GM19043 (cell line): ENCODE data around the gene STK32B.
"Not testable (repeated sequence)": the region's sequence is repeated elsewhere in the genome, so short reads cannot be mapped to it uniquely, and the experiment has no call there.

Source experiments
- ATAC-seq: cut with Tn5 transposase; IDR thresholded peaks from one replicate; pipeline ENCODE4 v1.9.1; 2021; ENCODE audit warnings: low read depth; ENCODE audit not compliant: unreplicated experiment

Gene STK32B

DNA sequence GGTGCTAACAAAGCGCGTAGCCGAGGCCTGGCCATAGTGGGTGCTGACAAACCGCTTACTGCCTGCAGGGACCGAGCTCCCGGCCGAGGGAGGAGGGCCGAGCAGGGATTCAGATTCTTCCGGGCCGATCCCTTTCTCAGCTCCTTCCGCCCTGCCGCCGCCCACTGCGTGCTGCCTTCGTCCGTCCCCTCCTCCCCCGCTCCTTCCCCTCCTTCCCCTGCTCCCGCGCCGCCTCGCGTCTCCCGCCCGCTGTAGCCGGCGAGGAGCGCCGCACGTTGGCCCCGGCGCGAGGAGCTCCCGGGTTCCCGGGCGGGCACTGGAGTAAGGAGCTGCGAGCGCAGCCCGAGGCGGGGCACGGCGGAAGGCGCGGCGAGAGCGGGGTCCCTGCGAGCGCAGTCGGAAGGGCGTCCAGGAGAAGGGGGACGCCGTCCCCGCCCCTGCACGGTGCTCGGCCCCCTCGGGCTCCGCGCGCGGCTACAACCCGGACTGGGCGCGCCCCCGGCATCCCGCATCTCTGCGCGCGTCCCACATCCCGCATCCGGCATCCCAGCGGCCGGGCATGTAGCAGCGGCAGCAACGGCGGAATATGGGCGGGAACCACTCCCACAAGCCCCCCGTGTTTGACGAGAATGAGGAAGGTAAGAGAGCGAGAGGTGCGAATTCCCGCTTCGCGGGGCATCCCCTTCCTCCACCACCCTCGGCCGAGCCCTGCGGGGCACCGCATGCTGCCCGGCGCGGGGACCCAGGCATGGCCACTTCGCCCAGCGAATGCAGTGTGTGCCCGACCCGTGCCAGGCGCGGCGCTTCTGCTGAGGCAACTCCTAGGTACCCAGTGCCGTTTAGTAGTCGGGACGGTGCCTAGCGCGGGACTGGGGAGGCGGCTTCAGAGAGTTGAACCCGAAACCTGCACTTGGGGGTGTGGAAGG is at the start of gene STK32B:
Gene STK32B (plus strand): TSS at position 203 of the 926 bp plus-strand sequence.
- ATAC-seq, result no peak

DNA sequence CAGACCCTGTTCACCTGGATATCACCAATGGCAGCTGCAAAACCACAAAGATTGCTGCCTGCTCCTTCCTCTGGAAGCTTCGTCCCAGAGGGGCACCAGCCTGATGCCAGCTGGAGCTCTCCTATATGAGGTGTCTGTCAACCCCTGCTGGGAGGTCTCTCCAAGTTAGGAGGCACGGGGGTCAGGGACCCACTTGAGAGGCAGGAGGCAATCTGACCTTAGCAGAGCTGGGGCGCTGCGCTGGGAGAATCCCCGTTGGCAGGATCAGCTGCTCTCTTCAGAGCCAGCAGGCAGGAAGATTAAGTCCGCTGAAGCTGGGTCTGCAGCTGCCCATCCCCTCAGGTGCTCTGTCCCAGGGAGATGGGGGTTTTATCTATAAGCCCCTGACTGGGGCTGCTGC is 49.6 kb upstream of the STK32B start:
- ATAC-seq, result not testable (repeated sequence)

DNA sequence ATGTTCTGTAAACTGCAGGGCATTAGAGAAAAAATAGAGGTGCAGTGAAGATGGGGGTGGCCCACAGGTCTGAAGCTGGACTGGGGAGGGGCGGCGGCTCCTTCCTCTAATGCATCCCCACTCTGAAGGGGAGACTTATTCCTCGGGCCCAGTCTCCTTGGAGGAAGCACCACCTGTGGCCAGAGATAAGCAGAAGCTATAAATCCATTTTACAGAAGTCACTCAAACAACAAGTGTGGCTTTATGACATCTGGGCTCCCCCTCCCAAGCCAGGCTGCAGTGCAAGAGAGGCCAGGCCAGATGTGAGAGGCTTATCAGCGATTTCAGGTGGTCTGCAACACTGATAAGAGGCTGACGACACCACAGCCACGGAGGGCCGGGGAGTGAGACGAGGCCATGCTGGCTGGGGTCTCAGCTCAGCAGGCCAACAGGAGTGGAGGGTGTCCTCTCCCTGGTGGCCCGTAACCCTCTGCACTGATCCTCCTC is 47.9 kb upstream of the STK32B start:
- no peak for ATAC-seq

DNA sequence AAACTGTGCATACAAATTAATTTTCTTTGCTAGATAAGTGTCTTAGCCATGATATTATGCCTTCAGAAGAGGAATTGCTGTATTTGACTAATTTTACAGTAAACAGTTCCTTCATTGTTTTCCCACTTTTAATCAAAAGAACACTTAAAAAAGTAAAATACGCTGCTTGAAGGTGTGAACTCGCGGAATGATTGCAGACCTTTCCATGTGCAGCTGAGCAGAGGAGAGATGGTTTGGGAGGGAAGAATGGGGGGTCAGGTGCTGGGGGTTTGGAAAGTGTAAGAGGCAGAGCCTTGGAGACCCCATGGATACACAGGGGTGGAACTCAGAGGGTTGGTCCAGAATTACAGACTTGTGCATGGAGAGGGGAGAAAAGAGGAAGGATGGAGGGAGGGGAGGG is 47.4 kb upstream of the STK32B start:
- ATAC-seq, result no peak

DNA sequence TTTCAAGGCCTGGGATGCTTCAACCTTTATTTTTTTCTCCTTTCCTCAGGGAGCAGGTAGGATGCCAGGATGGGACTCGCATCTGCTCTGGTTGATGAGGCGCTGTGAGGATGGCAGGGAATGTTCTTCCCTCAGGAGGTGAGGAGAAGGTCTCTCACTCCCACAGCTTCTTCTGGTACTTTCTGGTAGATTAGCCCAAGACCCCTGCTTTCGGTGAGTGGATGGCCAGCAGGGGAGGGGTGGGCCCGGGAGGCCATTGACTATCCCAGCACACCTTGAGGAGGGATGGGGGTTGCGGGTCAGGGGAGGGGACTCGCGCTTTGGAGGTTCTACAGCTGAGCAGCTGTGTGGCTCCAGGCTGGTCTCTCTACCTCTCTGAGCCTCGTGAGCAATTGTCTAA is 46.8 kb upstream of the STK32B start:
- no peak for ATAC-seq

DNA sequence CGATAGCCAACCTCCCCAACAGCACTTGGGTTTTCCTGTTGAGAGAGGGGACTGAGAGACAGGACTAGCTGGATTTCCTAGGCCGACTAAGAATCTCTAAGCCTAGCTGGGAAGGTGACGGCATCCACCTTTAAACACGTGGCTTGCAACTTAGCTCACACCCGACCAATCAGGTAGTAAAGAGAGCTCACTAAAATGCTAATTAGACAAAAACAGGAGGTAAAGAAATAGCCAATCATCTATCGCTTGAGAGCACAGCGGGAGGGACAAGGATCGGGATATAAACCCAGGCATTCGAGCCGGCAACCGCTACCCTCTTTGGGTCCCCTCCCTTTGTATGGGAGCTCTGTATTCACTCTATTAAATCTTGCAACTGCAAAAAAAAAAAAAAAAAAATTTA is 44.3 kb upstream of the STK32B start:
- ATAC-seq, result not testable (repeated sequence)

DNA sequence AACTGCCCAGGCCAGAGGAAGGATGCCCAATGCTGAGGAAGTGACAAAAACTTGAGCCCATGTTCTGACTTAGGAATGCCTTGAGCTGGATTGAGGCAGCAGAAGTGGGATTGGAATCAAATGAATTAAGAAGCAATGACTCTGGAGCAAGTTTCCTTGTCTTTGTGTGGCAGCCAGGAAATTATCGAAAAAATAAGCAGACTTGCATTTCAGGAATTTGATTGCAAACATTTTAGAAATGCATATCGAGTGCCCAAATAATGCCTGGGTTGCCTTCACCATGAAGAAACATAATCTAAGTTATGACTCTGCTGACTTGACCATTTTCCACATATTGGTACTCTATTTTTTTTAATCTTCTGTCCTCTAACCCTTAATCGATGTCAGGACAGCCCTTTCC is 41.5 kb upstream of the STK32B start:
- no peak for ATAC-seq

DNA sequence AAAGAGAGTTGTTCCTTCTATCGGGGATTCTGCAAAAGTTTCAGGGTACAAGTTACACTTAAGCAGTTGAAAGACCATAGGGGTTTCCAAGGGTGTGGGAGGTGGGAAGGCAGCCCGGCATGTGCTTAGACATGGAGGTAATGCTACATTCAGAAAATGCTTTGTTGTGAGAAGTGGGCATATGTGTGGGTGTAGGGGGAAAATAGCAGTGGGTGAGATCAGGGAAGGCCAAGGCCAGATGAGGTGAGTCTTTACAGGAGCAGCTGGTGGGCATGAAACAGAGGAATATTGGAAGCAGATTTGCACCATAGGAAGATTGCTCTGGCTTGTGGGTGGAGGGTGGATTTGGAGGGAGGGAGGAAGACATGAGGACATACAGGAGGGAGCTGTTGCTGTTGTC is 40.3 kb upstream of the STK32B start:
- ATAC-seq, result no peak

DNA sequence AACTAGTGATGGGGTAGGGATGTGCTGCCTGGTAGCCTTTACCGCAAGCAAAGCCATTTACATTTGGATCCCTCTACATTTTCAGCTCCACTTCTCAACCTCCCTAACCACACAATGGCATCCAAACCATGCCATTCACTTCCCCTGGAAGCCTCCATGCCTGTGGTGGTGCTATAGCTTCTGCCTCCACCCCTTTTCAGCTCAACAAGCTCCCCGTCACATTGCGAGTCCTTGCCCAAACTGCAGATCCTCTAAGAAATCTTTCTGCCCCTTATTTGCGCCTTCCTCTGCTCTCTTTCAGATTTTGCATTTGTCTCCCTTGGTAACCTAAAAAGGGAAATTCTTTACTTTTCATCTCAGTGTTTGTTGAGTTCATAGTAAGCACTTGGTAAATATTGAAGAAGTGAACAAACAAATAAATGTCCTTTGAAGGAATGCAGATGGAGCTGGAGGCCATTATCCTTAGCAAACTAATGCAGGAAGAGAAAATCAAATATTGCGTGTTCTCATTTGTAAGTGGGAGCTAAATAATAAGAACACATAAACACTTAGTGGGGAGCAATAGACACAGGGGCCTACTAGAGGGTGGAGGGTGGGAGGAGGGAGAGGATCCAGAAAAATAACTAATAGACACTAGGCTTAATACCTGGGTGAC is 38.9 kb upstream of the STK32B start:
- ATAC-seq, result no peak

DNA sequence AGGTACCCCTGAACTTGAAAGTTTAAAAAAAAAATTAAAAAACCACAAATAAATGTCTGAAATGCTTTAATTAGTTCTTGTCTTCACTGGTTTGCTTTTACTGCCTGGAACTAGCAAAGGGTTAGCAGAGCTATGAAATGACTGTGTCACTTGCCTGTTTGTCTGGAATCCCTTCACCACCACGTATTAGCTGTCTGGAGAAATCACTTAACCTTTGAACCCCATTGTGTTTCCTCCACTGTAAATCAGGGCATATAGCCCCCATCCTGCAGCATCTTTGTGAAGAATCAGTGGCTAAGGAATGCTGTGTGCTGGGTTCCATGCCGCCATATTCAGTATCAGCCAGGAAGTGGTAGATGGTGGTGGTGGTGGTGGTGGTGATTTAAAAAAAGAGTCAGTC is 38.3 kb upstream of the STK32B start:
- no peak for ATAC-seq

DNA sequence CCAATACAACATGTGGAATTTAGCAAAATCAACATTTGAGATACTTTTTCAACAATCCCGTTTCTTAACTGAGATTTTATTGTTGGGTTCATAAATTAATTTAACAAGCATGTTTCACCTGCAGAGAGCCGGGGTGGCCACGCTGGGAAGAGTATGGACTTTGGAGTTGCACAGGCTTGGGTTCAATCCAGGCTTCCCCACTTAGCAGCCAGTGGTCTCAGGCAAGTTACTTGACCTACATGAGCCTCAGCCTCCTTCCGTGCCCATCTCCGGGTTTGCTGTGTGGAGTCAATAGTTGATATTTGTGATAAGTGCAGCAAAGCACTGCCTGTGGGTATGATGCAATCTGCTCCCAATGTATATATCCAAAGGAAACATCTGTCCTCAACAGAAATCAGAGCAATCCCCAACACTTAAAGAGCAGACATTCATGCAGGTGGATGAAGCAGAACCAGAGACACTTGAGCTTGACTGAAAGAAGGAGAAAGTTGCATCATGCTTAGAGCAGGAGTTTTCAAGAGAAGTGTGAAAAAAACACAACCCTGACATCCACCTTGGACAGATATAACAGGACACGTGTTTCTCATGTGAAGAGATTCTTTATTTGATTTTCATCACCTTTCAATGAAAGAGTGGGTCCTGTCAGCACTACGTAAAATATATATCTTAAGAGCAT is 37.1 kb upstream of the STK32B start:
- no peak for ATAC-seq

DNA sequence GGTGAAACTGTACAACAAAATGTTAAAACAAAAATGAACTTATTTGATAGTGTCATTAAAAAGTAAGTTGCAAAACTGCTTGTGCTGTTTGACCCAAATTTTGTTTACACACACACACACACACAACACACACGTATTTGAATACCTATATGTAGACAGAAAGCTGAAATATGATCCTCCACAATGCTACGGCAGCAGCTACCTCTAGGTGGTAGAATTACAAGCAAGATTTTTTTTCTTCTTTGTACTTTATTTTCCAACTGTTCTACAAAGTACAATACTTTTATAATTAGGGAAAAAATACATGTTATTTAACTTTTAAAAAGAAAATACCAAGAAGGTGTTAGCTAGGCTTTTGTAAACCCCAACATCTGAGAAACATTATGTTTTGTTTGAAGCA is 33.2 kb upstream of the STK32B start:
- ATAC-seq, result no peak

DNA sequence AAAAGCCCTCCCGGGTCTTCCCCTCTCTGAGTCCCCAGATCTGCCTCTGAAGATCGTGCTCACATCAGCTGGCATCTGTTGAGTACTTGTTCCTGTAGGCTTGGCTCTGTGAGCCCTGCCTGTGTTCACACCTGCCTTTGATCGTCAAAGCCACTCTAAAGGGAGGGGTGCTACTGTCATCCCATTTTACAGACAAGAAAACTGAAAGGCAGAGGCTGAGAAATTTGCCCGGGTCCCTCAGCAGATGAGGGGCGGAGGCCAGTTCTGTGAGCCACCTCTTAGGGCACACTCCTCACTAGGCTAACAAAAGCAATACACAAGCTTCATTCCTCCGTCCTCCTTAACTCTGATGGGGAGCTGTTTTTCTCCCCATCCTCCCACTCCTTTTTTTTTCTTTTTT is 32.7 kb upstream of the STK32B start:
- ATAC-seq, result no peak

DNA sequence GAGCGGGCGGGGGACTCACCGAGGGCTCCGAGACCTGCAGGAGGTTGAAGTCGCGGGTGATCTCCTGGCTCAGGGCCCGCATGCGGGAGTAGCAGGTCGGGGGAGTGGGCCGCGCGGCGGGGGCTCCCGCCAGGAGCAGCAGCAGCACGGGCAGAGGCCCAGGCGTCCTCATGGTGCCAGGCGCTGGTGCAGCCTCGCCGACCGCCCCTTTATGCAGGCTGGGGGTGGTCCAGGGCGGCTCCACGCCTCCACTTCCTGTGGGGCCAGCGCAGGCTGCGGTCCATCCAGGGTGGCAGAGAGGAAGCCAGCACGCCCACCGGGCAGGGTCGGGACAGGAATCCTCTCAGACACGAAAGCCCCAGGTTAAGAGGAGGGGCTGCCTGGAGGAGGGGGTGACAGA is 32.0 kb upstream of the STK32B start, which contains the start of gene CYTL1:
Gene CYTL1 (minus strand): TSS at position 185 of the 400 bp plus-strand sequence. CDS start 13 bp downstream, at position 172.
- ATAC-seq, result no peak

DNA sequence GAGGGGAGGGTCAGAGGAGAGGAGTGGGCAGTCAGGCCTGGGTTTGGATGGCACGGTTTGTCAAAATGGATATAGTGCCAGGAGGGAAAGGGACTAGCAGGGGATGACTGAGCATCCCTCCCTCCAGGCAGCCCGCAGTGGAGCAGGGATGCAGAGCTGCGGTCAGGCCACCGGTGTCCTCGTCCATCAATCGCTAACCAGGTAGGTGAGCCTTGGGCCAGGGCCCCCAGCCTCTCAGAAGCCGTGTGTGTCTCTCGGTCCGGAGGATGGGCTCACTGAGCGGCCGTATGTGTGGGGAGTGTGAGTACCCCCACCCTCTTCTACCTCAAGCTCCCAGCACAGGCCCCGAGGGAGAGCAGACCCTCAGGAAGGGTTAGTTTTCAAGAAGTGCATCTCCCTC is 31.5 kb upstream of the STK32B start:
- ATAC-seq, result no peak

DNA sequence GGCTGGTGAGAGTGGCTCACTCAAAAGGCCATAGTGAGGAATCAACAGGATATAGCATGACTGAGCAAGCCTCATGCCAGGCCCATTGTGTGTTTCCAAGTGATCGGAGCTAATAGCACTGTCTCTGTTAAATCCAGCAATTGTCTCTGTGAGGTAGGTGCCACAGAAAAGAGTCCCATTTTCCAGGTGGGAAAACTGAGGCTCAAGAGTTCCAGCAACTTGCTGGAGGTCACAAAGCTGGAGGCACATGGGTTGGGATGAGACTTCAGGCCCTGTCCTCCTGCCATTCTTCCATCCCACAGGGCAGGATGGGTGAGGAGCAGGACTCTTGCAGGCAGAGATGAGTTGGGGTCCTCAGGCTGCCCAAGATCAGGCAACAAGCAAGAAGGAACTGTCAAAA is 30.9 kb upstream of the STK32B start:
- ATAC-seq, result no peak

DNA sequence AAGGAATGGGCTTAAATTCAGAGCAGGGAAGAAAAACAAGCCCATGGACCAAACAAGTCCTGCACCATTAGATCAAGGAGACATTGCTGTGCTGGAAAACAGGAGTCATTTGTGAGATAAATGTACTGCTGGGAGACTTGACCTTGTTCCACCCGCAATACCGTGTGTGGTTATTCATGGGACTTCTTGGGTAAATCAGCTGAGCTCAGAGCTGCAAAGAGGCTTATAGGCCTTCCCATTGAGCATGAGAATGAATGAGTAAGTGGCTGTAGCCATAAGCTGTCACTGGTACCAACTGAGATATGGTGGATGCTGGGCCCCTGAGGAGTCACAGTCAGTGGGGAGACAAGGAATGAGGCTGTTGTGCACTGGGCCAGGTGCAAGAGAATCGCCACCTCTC is 29.7 kb upstream of the STK32B start:
- ATAC-seq, result no peak

DNA sequence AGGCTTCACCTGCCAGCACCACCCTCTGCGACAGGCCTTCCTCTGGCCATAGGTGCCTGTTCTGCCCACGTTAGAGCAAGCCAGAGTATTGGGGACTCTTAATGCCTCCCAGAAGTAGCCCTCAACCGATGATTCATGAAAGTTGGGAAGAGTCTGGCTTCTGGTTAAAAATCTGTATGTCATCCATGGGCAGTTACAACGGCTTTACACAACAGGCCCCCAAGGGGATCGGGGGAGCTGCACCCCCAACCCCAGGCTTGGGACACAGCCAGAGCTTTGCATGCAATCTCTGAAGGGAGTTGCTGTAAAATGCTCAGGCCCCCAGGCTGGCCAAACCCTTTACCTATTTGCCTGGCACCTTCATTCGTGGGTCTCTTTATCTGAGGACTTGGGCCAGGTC is 26.6 kb upstream of the STK32B start:
- no peak for ATAC-seq

DNA sequence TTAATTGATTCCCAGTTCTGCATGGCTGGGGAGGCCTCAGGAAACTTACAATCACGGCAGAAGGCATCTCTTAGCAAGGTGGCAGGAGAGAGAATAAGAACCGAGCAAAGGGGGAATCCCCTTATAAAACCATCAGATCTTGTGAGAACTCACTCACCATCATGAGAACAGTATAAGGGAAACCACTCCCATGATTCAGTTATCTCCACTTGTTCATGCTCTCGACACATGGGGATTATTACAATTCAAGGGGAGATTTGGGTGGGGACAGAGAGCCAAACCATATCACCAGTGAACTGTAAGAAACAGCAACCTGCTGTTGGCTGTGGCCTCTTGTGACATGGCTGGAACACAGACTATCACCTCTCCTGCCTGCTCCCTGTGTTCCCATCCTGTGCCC is 24.9 kb upstream of the STK32B start:
- ATAC-seq, result no peak

DNA sequence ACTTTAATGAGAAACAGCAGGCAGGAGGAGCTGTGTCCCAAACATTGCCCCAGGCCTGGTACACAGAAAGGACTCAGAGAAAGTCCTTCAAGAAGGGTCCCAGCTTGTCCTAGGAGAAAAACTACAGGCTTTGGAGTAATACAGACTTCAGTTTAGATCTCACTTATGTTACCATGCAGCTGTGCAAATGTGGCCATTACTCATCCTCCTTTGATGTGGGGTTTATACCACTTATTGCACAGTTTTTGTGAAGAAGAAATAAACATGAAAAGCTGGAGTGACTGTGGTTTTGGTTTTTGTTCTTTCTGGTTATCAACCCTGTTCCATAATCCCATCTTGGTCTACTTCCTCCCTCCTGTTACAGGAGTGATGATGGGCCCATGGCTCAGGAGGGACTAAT is 23.9 kb upstream of the STK32B start:
- ATAC-seq, result no peak

DNA sequence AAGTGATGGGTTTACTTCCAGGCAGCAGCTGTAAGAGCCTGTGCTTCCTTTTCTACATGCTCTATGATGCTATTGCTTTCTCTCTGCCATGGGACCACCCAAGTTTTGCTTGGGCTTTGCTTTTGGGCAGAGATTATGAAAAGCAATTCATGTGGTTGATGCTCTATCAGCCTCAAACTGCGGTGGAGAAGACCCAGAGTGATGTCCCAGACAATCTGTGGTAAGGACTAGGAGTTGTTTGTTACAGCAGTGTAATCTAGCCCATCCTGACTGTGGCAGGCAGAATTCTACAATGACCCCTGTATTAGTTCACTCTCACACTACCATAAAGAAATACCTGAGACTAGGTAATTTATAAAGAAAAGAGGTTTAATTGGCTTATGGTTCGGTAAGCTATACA is 22.8 kb upstream of the STK32B start:
- no peak for ATAC-seq
